OCI-LY7 (cell line): ENCODE results near the gene ANO6.

Experiments used
- EZH2phosphoT487 ChIP-seq: fragments of 200-600 bp; sonication (generic); IDR thresholded peaks from 2 replicates; pipeline ENCODE4 v1.6.1; 2018; ENCODE audit warnings: low read depth, borderline replicate concordance, mild to moderate bottlenecking, mixed run types, antibody characterized with exemption, low read length, moderate library complexity, mixed read lengths
- TF ChIP-seq, protein P1 (sequence below): fragments of 200-600 bp; sonication (generic); conservative IDR thresholded peaks from 2 replicates; pipeline ENCODE4 v1.5.1; 2014; ENCODE audit warnings: mild to moderate bottlenecking, antibody characterized with exemption, low read length, moderate library complexity, mixed read lengths

DNA sequence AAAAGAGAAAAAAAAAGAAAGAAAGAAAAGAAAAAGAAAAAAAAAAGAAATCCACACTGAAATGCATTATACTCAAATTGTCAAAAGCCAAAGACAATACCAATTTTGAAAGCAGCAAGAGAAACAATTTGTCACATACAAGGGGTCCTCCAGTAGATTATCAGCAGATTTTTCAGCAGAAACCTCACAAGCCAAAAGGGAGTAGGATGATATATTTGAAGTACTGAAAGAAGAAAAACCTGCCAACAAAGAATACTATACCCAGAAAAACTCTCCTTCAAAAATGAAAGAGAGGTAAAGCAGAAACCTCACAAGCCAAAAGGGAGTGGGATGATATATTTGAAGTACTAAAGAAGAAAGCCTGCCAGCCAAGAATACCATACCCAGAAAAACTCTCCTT, 37.1 kb upstream of the ANO6 start:
- TF ChIP-seq, protein P1, sequence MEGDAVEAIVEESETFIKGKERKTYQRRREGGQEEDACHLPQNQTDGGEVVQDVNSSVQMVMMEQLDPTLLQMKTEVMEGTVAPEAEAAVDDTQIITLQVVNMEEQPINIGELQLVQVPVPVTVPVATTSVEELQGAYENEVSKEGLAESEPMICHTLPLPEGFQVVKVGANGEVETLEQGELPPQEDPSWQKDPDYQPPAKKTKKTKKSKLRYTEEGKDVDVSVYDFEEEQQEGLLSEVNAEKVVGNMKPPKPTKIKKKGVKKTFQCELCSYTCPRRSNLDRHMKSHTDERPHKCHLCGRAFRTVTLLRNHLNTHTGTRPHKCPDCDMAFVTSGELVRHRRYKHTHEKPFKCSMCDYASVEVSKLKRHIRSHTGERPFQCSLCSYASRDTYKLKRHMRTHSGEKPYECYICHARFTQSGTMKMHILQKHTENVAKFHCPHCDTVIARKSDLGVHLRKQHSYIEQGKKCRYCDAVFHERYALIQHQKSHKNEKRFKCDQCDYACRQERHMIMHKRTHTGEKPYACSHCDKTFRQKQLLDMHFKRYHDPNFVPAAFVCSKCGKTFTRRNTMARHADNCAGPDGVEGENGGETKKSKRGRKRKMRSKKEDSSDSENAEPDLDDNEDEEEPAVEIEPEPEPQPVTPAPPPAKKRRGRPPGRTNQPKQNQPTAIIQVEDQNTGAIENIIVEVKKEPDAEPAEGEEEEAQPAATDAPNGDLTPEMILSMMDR, result no peak
- TF ChIP-seq EZH2phosphoT487, result no peak
